Measurements from ENCODE around the gene NDUFS7.

Gene NDUFS7

DNA sequence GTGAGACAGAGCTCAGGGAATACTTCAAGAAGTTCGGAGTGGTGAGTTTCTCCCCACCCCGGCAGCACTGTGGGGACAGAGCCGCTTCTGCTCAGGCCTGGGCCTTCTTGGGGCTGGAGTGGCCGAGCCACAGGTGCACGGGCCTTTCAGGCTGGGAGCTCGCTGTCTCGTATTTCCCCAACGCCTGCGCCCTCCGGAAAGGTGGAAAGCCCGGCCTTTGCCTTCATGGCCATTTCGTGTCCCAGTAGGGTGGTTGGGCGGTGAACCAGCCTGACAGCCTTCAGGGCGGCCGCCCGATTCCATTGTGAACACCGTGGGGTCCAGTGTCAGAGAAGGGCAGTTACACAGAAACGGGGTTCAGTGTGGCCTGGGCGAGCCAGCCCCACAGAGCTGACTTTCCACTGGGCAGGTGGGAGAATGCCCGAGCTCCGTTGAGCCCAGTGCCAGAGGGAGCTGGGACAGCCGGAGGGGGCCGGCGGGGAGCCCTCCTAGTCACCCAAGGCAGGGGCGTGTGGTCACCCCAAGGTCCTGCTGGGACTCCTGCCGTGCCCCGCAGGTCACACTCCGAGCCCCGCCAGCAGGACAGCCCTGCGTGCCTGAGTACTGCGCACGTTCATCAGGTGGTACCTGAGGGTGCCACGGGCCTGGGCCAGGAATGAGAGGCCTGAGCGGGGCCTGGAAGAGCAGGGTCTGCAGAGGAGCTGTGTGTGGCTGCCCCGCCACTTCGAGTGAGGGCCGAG is 37.7 kb downstream of the NDUFS7 start:
- DNase-seq (ENCODE audit: low read depth): no peak
- TF ChIP-seq, protein P1, sequence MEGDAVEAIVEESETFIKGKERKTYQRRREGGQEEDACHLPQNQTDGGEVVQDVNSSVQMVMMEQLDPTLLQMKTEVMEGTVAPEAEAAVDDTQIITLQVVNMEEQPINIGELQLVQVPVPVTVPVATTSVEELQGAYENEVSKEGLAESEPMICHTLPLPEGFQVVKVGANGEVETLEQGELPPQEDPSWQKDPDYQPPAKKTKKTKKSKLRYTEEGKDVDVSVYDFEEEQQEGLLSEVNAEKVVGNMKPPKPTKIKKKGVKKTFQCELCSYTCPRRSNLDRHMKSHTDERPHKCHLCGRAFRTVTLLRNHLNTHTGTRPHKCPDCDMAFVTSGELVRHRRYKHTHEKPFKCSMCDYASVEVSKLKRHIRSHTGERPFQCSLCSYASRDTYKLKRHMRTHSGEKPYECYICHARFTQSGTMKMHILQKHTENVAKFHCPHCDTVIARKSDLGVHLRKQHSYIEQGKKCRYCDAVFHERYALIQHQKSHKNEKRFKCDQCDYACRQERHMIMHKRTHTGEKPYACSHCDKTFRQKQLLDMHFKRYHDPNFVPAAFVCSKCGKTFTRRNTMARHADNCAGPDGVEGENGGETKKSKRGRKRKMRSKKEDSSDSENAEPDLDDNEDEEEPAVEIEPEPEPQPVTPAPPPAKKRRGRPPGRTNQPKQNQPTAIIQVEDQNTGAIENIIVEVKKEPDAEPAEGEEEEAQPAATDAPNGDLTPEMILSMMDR (IDR thresholded peaks at IDR 0.05; ENCODE audit: insufficient read depth, low read depth, low read length, missing control alignments): no peak
- no peak overlapping the region for H3K4me3 ChIP-seq (ENCODE audit: low read length)

DNA sequence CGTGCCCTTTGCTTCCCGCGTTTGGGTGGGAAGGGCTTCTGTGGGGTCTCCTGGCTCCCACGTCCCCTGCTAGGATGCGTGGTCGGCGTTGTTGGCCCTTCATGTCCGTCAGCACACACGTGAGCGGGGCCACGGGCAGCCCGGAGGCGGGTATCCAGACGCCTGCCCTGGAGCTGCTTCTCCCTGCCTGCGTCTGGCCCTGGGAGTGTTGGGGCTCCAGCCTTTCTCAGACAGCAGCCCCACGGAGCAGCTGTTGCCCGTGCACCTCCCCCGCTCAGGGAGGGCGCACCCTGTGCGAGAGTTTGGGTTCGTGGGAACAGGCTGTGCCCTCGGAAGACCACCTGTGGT is 38.2 kb downstream of the NDUFS7 start:
- no peak overlapping the region for H3K4me3 ChIP-seq (ENCODE audit: low read length)
- DNase-seq (ENCODE audit: low read depth): no peak
- TF ChIP-seq, protein P1 (IDR thresholded peaks at IDR 0.05; ENCODE audit: insufficient read depth, low read depth, low read length, missing control alignments): no peak

DNA sequence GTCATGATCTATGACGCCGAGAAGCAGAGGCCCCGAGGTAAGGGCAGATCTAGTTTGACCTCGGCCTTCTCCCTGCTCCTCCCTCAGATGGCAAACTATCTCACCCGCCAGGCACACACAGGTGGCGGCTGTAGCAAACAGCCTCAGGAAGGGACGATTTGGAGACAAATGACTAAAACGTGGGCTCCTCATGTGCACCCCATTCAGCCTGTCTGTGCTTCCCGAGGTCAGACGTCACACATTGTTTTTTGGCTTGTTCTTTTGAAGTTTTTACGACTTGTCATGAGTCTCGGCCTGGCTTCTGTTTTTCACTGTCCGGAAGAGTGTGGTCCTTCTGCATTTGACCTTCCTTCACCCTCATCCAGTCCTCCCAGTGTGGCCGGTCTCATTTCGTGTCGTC is 38.7 kb downstream of the NDUFS7 start:
- H3K4me3 ChIP-seq (ENCODE audit: low read length): no peak overlapping the region
- TF ChIP-seq, protein P1 (IDR thresholded peaks at IDR 0.05; ENCODE audit: insufficient read depth, low read depth, low read length, missing control alignments): no peak

DNA sequence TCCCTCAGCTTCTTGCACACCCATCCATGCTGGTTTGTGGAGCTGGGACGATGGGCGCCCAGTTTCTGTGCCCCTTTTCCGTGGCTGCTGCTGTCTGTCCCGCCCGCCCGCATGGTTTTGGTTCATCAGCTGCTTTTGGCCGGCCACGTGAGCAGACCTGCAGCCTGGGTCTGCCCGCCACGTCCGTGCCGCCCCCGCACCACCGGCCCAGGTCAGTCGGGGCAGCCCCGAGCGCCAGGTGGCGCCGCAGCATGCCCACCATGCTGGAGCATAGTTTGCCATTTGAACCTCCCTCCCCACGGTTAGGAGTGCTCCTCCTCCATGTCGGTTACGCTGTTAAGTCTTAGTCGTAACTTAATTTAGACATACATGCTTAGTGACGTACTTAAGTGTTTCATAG is 39.2 kb downstream of the NDUFS7 start:
- no peak for DNase-seq (ENCODE audit: low read depth)
- TF ChIP-seq, protein P1 (IDR thresholded peaks at IDR 0.05; ENCODE audit: insufficient read depth, low read depth, low read length, missing control alignments): no peak
- H3K4me3 ChIP-seq (ENCODE audit: low read length): no peak overlapping the region

More for the DNA sequence above, 38.7 kb downstream of the NDUFS7 start:
- no peak for DNase-seq (ENCODE audit: low read depth)

DNA sequence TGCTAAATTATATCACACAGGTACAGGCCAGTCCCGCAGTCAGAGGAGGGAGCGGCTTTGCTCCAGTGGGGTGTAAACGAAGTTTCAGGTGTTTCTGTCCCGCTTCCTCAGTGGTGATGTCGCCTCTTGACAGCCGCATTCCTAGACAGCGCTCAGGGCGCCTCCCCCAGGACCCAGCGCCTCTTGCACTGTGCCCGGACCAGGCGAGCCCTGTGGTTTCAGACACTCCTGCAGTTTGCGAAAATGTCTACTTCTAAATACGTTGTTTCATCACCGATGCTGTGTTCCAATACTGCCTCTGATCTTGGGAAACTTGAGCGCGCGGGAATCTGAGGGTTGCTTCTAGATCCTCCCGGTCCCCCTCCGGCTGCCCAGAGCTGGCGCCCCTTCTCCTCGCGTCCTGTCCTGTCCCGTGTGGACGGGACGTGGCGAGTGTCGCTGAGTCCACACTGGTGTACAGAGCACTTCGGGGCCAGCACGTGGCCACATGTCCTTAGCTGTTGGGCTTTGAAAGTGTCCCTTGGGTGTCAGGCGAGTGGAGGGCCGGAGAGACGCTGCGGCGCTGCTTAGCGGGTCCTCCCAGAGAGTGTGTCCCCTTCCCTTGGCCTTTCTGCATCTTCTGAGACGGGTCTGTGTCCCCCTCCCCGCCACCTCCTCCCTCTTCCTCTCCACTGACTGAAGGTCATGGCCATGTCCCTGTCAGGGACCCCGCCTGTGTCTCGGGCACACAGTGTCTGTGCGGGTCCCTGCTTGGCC is 39.9 kb downstream of the NDUFS7 start:
- H3K4me3 ChIP-seq (ENCODE audit: low read length): no peak overlapping the region
- DNase-seq (ENCODE audit: low read depth): no peak
- TF ChIP-seq, protein P1 (IDR thresholded peaks at IDR 0.05; ENCODE audit: insufficient read depth, low read depth, low read length, missing control alignments): no peak

DNA sequence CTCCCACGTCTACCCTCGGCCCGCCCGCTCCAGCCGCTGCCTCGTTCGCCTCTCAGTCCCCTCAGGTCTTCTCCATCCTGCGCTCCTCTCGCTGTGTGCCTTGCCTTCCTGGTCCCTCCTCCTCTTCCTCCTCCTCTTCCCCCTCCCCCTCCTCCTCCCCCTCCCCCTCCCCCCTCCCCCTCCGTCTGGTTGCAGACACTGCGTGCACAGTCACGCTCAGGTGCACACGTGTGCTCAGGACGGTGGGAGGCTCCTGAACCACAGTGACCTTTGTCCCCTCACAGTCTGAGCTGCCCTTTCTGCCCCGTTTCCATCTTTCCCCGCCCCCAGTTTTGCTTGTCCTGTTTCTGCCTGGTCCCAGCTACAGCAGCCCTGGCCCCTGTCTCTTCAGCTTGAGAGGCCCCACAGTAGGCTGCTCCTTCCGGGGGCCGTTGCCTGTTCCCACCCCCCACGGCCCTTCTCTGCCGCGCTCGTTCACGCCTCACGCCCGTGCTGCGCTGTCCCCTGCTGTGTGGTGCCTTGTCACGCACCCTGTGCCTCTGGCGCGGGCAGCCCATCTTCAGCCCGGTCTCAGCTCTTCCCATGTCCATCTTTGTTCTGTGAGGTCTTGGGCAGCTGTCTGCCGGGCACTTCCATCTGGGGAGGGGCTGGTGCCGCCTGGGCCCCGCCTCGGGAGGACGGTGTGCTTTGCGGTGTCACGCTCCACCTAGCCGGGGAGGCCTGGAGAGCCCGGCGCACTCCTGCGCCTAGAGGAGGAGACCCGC is 40.7 kb downstream of the NDUFS7 start:
- no peak overlapping the region for H3K4me3 ChIP-seq (ENCODE audit: low read length)
- DNase-seq (ENCODE audit: low read depth): no peak
- TF ChIP-seq, protein P1 (IDR thresholded peaks at IDR 0.05; ENCODE audit: insufficient read depth, low read depth, low read length, missing control alignments): no peak

Data from epithelial cell of esophagus (primary cell).